GM12892 (cell line): ENCODE results near the gene RANBP17.

ENCODE experiments used
- POLR2A ChIP-seq: IDR thresholded peaks from 2 replicates; pipeline ENCODE4 v1.6.1; 2011; ENCODE audit warnings: low read depth, low read length, control low read depth
- POLR2AphosphoS5 ChIP-seq: IDR thresholded peaks from 2 replicates; pipeline ENCODE4 v1.6.1; 2011; ENCODE audit warnings: low read depth, low read length, control low read depth
- TAF1 ChIP-seq: IDR thresholded peaks from 2 replicates; pipeline ENCODE4 v1.6.1; 2011; ENCODE audit warnings: low read depth, mild to moderate bottlenecking, control low read depth, low read length, borderline replicate concordance

- TF ChIP-seq POLR2A: no peak
- no peak for TF ChIP-seq POLR2AphosphoS5
- no peak for TF ChIP-seq TAF1
These were observed 438.5 kb downstream of the RANBP17 start for GRCh38 chr5:171300358-171300757.
